GM19025 (cell line): ENCODE results near the gene MON2.
"Not testable (repeated sequence)": the region's sequence is repeated elsewhere in the genome, so short reads cannot be mapped to it uniquely, and the experiment has no call there.

Experiments used
- ATAC-seq: cut with Tn5 transposase; IDR thresholded peaks from one replicate; pipeline ENCODE4 v1.9.1; 2021; ENCODE audit warnings: mild to moderate bottlenecking, low read depth, moderate library complexity; ENCODE audit not compliant: unreplicated experiment

Gene MON2

GRCh38 chr12:62540354-62540753 is 73.7 kb downstream of the MON2 start:
- ATAC-seq, result no peak

GRCh38 chr12:62542814-62543213 is 76.2 kb downstream of the MON2 start:
- no peak for ATAC-seq

GRCh38 chr12:62543324-62543723 is 76.7 kb downstream of the MON2 start:
- no peak for ATAC-seq

- no peak for ATAC-seq
Measured at GRCh38 chr12:62543741-62544140, 77.1 kb downstream of the MON2 start.

DNA sequence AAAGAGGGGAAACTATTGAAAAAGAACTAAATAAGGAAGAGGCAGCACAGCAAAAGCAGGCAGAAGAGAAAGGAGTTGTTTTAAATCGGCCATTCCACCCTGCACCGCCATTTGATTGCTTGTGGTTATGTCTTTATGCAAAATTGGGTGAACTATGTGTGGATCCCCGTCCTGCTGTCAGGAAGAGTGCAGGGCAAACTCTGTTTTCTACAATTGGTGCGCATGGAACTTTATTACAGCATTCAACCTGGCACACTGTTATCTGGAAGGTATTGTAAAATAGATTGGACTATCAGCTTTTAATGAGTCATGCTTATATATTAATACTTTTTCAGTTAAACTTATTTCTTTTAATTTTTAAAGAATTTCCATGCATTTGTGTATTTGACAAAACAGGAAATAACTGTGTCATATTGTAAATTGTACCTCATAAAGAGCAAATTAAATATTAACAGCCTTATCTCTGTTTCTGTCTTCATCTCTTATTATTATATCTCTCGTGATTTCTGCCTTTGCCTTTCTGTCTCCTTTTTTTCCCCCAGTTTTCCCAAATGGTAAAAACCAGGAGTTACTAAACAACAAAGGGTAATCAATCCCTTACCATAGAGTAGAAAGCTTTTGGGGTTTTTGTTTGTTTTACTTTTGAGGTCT is 86.4 kb downstream of the MON2 start:
- ATAC-seq, result no peak

DNA sequence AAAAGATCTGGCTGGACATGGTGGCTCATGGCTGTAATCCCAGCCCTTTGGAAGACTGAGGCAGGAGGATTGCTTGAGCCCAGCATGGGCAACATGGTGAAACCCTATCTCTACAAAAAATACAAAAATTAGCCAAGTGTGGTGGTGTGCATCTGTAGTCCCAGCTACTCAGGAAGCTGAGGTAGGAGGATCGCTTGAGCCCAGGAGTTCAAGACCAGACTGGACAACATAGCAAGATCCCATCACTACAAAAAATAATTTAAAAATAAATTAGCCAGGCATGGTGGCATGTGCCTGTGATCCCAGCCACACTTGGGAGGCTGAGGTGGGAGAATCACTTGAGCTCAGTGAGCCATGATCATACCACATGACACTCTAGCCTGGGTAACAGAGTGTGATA is 92.7 kb downstream of the MON2 start:
- ATAC-seq, result not testable (repeated sequence)

DNA sequence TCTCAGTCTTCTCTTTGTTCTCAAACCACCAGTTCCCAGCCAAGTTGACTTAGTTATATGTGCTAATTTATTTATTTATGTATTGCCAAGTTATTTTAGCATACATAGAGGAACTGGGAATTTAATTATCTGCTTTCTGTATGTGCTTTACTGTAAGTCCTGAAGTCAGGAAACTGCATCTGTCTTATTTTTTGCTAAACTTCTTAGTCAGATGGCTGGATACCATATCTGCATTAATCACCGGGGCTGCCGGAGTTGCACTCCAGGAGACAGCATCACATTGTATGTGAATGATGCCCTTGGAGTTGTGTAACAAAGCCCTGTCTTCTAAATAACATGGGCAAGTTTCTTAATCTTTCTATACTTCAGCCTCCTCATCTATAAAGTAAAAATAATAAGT is 96.2 kb downstream of the MON2 start:
- ATAC-seq, result no peak

- ATAC-seq, result peak; percentile 66
Measured at GRCh38 chr12:62575036-62575435, 108.4 kb downstream of the MON2 start.

DNA sequence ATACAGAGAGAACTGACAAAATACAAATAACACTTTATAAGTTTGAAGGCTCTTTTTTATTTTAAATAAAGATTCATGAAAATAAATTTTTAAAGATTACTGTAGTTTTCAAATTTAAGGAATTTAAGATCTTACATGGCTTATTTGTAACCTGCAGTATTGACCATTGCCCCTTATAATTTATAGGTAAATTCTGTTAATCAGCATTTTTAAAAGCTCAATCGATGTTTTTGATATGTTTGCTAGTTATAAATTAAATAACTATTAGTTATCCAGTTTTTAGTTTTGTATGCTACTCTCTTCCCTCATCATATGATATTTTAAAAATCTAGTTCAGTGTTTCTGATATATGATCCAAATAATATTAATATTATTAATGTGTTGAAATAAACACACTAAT is 109.9 kb downstream of the MON2 start:
- no peak for ATAC-seq

DNA sequence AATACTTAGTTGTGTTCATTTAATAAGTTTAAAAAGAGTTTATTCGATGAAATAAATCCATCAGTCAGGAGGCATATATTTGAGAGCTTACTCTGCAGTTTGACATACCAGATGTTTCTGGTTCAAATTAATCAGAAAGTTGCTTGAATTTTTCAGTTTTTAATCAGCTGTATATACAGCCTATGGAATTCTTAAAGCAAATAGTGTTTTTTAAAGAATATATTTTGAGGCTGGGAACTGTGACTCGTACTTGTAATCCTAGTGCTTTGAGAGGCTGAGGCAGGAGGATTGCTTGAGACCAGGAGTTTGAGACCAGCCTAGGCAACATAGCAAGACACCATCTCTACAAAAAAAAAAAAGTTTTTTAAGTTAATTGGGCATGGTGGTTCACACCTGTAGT is 112.1 kb downstream of the MON2 start:
- no peak for ATAC-seq

DNA sequence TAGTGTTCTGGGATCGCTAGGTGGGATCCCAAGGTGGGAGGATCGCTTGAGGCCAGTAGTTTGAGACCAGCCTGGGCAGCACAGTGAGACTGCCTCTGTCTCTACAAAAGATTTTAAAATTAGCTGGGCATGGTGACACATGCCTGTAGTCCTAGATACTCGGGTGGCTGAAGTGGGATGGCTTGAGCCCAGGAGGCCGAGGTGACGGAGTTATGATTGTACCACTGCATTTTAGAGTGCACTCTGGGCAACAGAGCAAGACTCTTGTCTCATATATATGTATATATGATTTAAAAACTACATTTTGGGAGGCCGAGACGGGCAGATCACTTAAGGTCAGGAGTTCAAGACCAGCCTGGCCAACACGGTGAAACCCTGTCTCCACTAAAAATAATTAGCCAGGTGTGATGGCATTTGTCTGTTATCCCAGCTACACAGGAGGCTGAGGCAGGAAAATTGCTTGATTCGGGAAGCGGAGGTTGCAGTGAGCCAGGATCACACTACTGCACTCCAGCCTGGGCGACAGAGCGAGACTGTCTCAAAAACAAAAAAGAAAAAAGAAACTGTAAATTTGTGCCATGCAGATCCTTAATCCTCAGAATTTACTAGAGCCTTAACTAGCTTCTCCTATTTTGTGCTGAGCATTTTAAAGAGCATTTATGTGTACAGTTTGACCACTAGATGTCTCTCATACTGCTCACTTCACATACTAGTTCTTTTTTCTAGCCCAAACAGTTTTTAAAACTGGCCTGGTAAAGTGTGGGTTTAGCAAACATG is 114.8 kb downstream of the MON2 start:
- ATAC-seq, result no peak

- no peak for ATAC-seq
Measured at GRCh38 chr12:62582065-62582366, 115.4 kb downstream of the MON2 start.

DNA sequence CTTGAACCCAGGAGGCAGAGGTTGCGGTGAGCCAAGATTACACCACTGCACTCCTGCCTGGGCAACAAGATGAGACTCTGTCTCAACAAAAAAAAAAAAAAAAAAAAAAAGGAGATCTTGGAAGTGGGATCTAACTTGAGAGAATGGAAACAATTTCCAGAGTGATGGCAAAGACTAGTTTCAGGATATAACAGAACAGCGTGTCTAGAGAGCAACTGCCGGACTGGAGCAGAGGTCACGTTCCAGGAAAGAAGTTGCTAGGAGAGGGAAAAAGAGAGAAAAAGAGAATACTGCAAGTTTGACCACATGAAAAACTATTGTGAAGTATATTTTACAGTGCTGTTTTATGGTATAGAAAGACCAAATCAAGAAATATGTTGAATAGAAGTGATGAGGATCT is 118.0 kb downstream of the MON2 start:
- ATAC-seq, result no peak

- no peak for ATAC-seq
Measured at GRCh38 chr12:62586850-62587249, 120.2 kb downstream of the MON2 start.

GRCh38 chr12:62588916-62589315 is 122.3 kb downstream of the MON2 start:
- ATAC-seq, result no peak

DNA sequence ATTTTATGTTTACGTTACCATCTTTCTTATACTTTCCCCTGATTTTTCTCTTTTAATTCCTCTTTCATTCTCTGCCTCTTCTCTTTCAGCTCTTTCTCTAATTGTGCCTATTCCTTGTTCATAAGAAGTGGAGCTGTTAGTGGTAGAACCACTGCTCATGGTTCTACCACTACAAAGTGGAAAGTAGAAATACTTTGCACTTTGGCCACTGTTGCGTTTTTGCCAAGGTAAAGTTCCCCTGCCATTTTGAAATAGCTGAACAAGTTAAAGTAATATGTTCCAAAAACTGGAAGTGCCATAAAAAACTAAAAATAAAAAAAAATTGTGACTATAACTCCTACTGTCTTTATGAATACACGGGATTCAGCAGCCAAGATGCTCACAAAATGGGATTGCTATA is 130.6 kb downstream of the MON2 start:
- no peak for ATAC-seq

GRCh38 chr12:62598846-62599245 is 132.2 kb downstream of the MON2 start:
- ATAC-seq, result no peak

DNA sequence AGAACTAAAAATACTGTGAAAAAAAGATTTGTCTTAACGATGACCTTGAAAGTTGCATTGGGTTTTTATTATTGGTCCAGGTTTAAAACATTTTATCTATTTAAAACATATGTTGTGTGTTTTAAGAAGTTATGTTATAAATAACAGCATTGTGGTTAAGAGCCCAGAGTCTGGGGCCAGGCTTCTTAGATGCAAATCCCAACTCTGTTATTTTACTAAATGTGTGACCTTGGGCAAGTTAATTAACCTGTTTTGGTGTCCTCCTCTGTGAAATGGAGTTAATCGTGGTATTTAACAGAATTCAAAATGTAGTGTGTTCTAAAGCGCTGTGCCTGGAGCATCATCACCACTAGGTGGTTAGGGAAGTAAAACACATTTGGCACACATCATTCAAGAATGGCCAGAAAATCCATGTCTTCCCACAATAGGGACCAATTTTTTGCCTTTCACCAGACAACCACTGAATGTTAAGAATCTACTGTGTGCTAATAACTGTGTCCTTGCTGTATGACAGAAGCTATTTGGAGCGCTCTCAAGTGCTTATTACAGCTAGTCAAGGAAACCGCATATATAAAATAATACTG is 133.3 kb downstream of the MON2 start:
- ATAC-seq, result no peak

GRCh38 chr12:62601765-62602164 is 135.1 kb downstream of the MON2 start:
- no peak for ATAC-seq

- peak; percentile 58 for ATAC-seq
Measured at GRCh38 chr12:62602255-62603060, 135.8 kb downstream of the MON2 start.
